NCI-H526 (cell line): ENCODE data around the gene SORCS2.

ENCODE experiments used
- DNase-seq, 2 experiments: peaks; one replicate each; lab custom pipeline; 2025; lab: John Stamatoyannopoulos, UW

The SORCS2 gene

GRCh38 chr4:7338876-7339623, 146.7 kb downstream of the SORCS2 start:
- DNase-seq: no peak

- no peak for DNase-seq
Measured at GRCh38 chr4:7339751-7340552, 147.6 kb downstream of the SORCS2 start.

GRCh38 chr4:7340553-7341433, 148.5 kb downstream of the SORCS2 start:
- no peak for DNase-seq

GRCh38 chr4:7341491-7342222, 149.3 kb downstream of the SORCS2 start:
- no peak for DNase-seq

GRCh38 chr4:7342223-7343080, 150.1 kb downstream of the SORCS2 start:
- DNase-seq: no peak

GRCh38 chr4:7343081-7343655, 150.8 kb downstream of the SORCS2 start:
- no peak for DNase-seq

- DNase-seq: no peak
Measured at GRCh38 chr4:7343950-7344349, 151.6 kb downstream of the SORCS2 start.

GRCh38 chr4:7344636-7345155, 152.4 kb downstream of the SORCS2 start:
- DNase-seq: no peak

- DNase-seq: no peak
Measured at GRCh38 chr4:7347981-7348380, 155.6 kb downstream of the SORCS2 start.

- DNase-seq: no peak
Measured at GRCh38 chr4:7348946-7349900, 156.9 kb downstream of the SORCS2 start.

GRCh38 chr4:7350396-7350795, 158.1 kb downstream of the SORCS2 start:
- DNase-seq: no peak

- no peak for DNase-seq
Measured at GRCh38 chr4:7351014-7351413, 158.7 kb downstream of the SORCS2 start.

- no peak for DNase-seq
Measured at GRCh38 chr4:7352486-7352885, 160.1 kb downstream of the SORCS2 start.

- no peak for DNase-seq
Measured at GRCh38 chr4:7353046-7353790, 160.9 kb downstream of the SORCS2 start.

GRCh38 chr4:7353846-7354610, 161.7 kb downstream of the SORCS2 start:
- no peak for DNase-seq

- no peak for DNase-seq
Measured at GRCh38 chr4:7354927-7355326, 162.6 kb downstream of the SORCS2 start.

GRCh38 chr4:7355795-7356194, 163.5 kb downstream of the SORCS2 start:
- no peak for DNase-seq
